ENCODE results near the gene MS4A4E. TPM values are rescaled to one million over a fixed set of nuclear protein-coding genes. Genes with fewer than 3 reads are reported as not detected.

Gene MS4A4E
- total RNA-seq, 4 donors from 2014 or later, result 0.32 to 4.2 (median 0.88) TPM; not detected in 1

GRCh38 chr11:60164550-60165075, 78.3 kb downstream of the MS4A4E start:
- no peak for DNase-seq

GRCh38 chr11:60161766-60162165, 81.2 kb downstream of the MS4A4E start:
- TF ChIP-seq POLR2A (IDR thresholded peaks at IDR 0.05) (no peak), CTCF (IDR thresholded peaks at IDR 0.05) (no peak)
- no peak overlapping the region for H3K27ac ChIP-seq
- no peaks in the 10 kb centered on the region for H3K36me3 ChIP-seq
- DNase-seq, result no peak
- no peaks in the 10 kb centered on the region for H3K4me1 ChIP-seq
- no peak overlapping the region for H3K4me3 ChIP-seq
- WGBS, 2 donors, result 59 to 61% methylated on average over 4 of the region's 4 CpGs
- H3K9me3 ChIP-seq, result no peaks in the 10 kb centered on the region
- H3K27me3 ChIP-seq, result no peaks in the 10 kb centered on the region
- intact Hi-C loops (cut with DNase I), result no loop called here

More at GRCh38 chr11:60164550-60165075, 78.3 kb downstream of the MS4A4E start:
- Histone ChIP-seq H3K36me3 (no peaks in the 10 kb centered on the region), H3K27me3 (no peaks in the 10 kb centered on the region), H3K9me3 (peaks cover 0 to 6% (median 0%) of the 10 kb centered on the region in 3 donors), H3K4me1 (no peaks in the 10 kb centered on the region), H3K27ac (no peak overlapping the region), H3K4me3 (no peak overlapping the region)
- WGBS, 2 donors, result 72 to 91% methylated on average over 1 of the region's 1 CpG
- TF ChIP-seq CTCF (IDR thresholded peaks at IDR 0.05), result no peak
- no peak for TF ChIP-seq POLR2A (IDR thresholded peaks at IDR 0.05)
- intact Hi-C loops (cut with DNase I), result no loop called here

- no peaks in the 10 kb centered on the region for H3K27me3 ChIP-seq
- no peak for TF ChIP-seq CTCF (IDR thresholded peaks at IDR 0.05)
- no peak for TF ChIP-seq POLR2A (IDR thresholded peaks at IDR 0.05)
- WGBS, 2 donors, result 40 to 50% methylated on average over 2 of the region's 2 CpGs
- no peak for DNase-seq
- no peaks in the 10 kb centered on the region for H3K4me1 ChIP-seq
- intact Hi-C loops (cut with DNase I), result no loop called here
- no peaks in the 10 kb centered on the region for H3K9me3 ChIP-seq
- H3K4me3 ChIP-seq, result no peak overlapping the region
- H3K27ac ChIP-seq, result no peak overlapping the region
- H3K36me3 ChIP-seq, result no peaks in the 10 kb centered on the region
Measured at GRCh38 chr11:60161107-60161506, 81.8 kb downstream of the MS4A4E start.

GRCh38 chr11:60159868-60160267, 83.1 kb downstream of the MS4A4E start:
- Histone ChIP-seq H3K27ac (no peak overlapping the region), H3K36me3 (no peaks in the 10 kb centered on the region), H3K9me3 (no peaks in the 10 kb centered on the region), H3K4me1 (no peaks in the 10 kb centered on the region), H3K4me3 (no peak overlapping the region), H3K27me3 (no peaks in the 10 kb centered on the region)
- 23 to 44% methylated on average over 1 of the region's 1 CpG for WGBS, 2 donors
- no peak for TF ChIP-seq CTCF (IDR thresholded peaks at IDR 0.05)
- no peak for TF ChIP-seq POLR2A (IDR thresholded peaks at IDR 0.05)
- intact Hi-C loops (cut with DNase I), result no loop called here
- DNase-seq, result no peak

GRCh38 chr11:60159284-60159683, 83.7 kb downstream of the MS4A4E start:
- WGBS, 2 donors, result 52 to 55% methylated on average over 2 of the region's 2 CpGs
- Histone ChIP-seq H3K4me1 (no peaks in the 10 kb centered on the region), H3K9me3 (no peaks in the 10 kb centered on the region), H3K27ac (no peak overlapping the region), H3K27me3 (no peaks in the 10 kb centered on the region), H3K4me3 (no peak overlapping the region), H3K36me3 (no peaks in the 10 kb centered on the region)
- intact Hi-C loops (cut with DNase I), result no loop called here
- no peak for DNase-seq
- no peak for TF ChIP-seq CTCF (IDR thresholded peaks at IDR 0.05)
- no peak for TF ChIP-seq POLR2A (IDR thresholded peaks at IDR 0.05)
